Stimulated activated CD4-positive, alpha-beta T cell treated with anti-CD3 and anti-CD28 coated beads, Interleukin-12 subunit alpha, Interleukin-12 subunit beta, amount 100 ng/mL, for 4 hours (primary cell): ENCODE data around the gene ZNRF2.

Source experiments
- DNase-seq: peaks from one replicate; pipeline ENCODE4 v3.0.0-alpha.2; 2020

The ZNRF2 gene

DNA sequence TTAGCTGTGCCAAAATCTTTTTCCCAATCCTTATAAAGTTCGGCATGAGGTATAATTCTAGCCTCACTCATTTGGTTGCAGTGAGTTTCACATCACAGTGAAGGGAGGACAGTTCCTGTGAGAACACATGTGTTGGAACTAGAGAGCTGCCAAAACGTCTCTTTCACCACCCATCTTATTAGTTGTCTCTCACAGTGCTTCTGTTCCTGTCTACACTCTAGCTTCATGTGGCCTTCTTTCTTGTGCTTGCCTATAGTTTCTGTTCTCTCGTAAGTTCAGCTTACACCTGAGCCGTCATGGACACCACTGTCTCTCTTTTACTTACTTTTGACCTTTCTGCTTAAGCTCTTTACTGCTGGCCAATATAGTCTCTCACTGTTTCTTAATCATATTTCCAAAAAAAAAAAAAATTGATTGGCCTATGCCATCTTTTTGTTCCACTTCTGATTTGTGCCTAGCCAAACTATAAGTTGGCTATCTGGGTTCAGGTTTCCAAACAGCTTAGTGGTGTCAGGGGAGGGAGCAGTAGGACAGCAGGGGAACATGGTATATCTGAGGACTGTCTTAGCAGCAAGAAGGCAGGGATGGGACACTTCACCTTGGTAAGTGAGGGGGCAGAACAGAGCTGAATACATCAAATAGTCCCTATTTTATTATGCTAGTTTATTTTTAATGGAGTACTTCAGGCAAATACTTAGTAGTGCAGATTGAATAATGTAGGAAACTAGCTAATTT, 38.0 kb downstream of the ZNRF2 start:
- no peak for DNase-seq

DNA sequence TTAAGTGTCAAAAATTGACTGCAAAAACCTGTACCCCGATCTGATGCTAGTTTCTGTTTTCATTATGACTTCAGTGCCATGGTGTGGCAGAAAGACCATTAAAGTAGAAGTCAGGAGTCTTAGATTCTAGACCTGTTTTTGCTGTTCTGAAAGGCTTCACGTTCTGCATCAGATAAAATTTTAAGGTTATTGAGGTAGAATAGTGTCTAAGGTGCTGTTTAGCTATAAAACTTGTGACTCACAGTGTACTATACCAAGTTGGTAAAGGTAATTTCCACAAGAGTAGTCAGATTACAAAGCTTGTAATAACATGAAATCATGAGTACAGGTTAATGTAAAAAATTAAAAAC, 38.6 kb downstream of the ZNRF2 start:
- no peak for DNase-seq

DNA sequence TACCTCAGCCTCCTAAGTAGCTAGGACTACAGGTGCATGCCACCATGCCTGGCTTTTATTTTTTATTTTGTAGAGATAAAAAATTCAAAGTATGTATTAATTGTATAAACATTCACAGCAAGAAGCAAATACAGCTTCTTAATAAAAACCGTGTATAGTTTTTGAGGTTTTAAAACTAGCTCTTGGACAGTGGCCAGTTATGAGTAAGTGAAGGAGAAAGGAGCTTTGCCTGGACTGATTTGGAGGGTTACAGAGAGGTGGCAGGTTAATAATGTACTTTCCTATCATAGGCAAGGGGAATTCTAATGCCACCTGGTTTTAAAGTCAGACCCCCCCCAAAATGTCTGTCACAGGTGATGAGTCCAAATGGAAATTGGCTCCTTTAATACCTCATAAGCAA, 43.4 kb downstream of the ZNRF2 start:
- DNase-seq: no peak

DNA sequence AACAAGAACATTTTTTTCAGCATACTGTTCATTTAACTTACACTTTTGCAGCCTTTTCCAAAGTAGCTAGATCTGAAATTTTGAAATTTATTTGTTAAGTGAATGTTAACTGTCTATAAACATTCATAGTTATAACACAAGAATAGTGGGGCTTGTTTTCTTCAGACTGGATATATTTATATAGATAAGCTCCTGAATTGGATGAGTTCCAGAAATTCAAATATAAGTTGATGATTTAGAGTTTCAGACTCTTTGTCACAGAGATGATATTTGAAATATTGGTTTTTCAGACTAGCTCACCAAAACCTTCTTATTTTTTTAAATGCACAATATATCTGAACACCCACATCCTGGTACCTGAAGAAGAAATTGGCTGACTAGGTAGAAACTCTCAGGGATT, 44.0 kb downstream of the ZNRF2 start:
- DNase-seq: no peak

DNA sequence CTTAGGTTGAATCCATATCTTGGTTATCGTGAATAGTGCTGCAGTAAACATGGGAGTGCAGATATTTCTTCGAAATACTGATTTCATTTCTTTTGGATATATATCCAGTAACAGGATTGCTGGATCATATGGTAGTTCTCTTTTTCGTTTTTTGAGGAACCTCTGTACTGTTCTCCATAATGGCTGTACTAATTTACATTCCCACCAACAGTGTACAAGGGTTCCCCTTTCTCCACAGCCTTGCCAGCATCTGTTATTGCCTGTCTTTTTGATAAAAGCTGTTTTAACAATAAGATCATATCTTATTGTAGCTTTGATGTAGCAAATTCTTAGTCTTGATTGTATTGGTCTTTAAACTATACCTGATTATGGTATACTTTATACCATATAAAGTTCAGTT, 45.3 kb downstream of the ZNRF2 start:
- no peak for DNase-seq

DNA sequence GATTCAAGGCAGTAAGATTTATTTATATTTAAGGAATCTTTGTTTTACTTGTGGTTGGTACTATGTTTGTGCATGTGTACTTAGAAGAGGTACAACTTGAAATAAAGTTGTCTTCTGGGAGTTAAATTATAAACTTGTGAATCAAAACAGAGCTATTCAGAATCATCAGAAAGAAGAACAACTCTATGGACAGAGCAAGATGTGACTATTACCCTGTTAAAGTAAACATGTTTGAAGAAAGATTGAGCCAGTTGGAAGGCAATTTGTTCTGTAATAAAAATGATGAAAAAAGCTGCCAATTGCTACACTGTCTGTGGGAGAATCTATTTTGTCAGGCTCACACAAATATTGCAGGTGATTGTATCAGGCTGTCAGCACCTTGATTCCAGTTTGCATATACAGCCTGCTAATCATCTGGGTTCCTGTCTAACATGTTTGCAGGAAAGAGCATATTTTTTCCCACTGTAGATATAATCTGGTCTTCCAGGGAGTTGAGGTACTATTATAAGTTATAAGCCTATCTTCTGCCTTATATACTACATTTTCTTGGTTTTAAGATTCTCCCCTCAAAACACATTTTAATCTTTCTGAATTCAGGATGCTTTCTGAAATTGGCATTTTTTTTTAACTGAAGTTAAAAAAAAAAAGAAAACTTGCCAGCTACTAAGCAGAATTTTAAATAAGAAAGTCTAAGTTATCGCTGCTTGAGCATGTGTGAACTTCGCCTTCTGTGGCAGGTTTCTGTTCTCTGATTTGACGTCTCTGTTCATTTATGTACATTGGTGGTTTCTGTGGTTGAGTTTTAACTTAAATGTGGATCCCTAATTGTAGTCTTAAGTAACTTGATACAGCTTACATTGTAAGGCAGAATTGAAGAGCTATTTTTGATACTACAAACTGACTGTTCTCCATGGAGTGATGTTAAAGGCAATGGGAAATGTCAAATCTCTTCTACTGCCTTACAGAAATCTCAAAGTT, 46.0 kb downstream of the ZNRF2 start:
- no peak for DNase-seq

DNA sequence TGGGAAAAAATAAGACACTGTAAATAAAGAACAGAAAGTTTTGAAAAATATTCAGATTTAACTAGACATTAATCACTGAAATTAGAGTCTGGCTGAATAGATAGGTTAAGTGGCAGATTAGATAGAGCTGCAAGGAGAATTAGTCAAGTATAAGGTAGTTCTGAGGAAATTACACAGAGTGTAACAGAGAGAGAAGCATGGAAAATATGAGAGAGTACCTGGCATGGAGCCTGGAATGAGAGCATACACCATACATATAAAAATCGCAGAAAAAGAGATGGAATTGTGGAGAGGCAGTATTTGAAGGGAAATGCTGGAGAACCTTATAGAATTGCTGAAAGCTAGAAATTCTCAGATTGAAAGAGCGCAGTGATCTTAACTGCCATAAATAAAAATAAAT, 46.9 kb downstream of the ZNRF2 start:
- no peak for DNase-seq

DNA sequence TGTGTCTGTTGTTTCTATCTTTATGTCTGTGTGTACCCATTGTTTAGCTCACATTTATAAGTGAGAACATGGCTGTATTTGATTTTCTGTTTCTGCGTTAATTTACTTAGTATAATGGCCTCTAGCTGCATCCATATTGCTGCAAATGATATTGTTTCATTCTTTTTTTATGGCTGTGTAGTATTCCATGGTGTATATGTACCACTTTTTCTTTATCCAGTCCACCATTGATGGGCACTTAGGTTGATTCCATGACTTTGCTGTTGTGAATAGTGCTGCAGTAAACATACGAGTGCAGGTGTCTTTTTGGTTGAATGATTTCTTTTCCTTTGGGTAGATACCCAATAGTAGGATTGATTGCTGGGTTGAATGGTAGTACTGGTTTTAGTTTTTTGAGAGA, 48.2 kb downstream of the ZNRF2 start:
- no peak for DNase-seq

DNA sequence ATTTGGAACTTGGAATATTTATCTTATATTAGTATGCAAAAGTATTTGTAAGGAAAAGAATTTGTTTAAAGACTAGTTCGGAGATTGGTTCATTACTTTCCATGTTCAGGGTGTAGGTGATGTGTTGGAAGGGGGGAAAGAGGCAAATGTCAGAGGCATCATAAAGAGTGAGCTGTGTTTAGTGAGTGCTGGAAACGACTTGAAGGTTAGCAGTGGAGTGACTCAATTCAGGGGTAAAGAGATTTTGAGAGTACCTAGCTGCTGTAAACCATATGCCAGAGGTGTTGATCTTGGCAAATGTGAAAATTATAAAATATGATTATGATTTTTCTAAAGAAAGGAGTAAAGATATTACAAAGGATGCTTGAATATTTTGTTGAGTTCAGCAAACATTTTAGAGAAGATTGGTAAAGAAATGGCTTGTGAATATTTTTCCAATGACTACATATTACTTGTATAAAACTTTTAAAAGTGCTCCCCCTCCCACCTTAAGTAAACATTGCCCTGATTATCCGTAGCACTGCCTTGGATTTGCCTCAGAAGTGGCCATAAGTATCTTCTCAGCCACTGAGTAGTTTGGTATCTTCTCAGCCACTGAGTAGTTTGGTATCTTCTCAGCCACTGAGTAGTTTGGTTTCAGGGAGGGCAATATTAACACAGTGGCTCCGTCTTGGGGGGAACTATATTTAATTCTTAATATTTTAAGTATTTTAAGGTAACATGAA, 51.5 kb downstream of the ZNRF2 start:
- no peak for DNase-seq

DNA sequence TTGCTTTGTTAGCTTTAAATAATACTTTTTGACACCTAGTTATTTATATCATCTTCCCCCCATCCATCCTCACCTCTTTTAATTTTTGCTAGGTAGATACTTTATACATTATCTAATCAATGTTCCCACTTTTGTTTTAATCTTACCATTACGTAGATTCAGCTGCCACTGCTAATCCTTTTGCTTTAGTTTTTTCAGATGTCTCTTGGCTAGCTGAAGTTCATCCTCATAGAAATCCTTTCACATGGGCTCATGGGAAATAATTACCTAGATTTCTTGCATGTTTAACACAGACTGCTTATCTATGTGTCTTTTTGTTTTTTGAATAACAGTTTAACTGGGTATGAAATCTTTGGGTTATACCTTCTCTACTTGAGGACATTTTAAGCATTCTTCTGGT, 60.1 kb downstream of the ZNRF2 start:
- DNase-seq: no peak

DNA sequence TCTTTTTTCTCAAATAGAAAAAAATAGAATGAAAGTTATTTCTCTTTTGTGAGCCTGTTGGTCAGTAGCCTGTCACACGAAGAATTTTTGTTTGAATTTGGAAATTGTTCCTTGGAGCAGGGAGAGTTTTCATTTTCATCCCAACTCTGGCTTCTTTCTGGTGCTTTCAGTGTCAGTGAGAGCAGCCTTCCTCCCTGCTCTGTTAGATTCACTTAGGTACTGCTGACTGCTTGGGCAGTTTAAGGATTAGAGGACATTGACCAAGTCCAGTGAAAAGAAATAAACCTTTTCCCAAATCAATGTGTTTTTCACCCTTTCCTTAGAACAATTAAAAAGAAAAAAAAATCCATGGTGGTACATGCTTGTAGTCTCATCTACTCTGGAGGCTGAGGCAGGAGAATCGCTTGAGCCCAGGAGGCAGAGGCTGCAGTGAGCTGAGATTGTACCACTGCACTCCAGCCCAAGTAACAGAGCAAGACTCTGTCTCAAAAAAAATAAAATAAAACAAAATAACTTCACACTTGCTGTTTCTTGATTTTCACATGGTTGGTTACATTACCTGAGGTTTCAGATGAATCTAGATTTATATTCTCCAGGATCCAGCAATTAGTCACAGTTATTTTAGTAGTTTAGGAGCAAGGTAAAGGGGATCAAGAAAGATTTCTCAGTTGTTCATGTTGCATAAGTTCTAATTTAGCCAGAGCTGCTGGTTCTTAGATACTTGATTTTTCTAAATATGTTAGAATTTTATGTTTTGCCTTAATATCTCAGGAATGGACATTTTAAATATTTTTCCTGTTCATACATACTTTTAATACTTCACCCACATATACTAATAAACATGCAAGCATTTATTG, 63.1 kb downstream of the ZNRF2 start:
- DNase-seq: no peak

DNA sequence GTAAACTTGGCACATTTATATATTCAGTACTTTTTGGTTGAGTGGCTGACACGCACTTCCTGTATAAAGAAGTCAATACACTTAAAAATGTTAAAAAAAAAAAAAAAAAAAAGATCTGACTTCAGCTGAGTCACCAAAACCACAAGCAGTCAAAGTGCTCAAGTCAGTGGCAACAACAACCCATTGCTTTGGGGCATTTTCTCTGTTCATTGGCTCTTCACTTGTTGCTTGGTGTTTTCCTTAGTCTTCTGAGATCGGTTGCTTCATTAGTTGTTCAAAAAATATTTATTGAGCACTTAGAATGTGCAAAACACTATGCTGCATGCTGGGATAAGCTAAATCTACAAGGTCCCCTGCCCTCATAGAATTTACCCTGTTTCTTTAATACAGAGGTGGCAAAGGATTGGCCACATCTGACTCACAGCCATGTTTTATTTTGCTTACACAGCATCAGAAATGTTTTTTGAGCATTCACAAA, 63.7 kb downstream of the ZNRF2 start:
- no peak for DNase-seq

DNA sequence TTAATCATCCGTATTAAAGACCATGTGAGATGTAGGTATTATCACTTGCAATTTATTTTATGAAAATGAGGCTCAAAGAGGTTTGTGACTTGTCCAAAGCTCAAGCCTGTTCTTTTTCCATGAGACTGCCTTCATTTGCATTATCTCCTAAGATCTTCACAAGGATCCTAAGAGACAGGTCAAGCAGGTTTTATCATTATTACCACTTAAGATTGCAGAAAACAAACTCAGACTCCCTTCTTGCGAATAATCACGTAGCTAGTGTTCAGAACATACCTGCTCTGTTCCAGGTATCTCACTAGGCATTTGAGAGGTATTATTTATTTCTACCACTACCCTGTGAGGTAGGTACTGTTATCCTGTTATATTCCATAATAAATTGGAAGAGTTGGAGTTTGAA, 64.8 kb downstream of the ZNRF2 start:
- no peak for DNase-seq

DNA sequence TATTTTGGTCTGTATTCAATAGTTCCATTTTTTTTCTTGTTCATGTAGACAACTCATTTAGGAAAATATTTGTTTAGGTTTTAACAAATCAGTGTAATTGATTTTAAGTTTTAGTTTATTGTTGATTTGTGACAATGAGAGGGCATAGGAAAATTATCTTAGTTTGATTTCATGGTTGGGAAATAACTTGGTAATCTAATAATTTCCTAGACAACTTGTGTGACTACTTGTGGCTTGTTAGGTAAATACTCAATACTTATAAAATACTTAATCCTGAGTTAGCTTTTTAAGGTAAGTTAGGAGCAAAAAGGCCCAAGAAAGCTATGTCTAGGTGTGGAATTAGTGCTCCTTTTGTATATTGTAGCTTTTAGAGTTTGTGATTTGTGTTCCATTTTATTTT, 65.4 kb downstream of the ZNRF2 start:
- no peak for DNase-seq

DNA sequence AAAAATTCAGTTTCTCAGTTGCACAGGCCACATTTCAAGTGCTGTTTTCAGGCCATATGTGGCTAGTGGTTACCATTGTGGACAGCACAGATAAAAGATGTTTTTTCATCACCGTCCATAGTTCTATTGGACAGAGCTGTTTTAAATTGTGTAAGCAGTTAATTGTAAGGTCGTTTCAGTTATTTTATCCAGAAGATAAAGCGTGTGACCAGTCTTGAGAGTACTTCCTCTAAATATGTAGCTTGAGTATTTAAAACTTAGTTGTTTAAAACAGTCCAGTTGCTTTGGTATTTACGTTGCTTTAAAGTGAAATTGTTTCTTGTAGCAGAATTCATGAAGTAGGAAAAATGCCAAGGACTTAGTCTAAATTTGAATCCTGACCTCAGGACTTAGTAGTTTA, 66.9 kb downstream of the ZNRF2 start:
- DNase-seq: no peak

DNA sequence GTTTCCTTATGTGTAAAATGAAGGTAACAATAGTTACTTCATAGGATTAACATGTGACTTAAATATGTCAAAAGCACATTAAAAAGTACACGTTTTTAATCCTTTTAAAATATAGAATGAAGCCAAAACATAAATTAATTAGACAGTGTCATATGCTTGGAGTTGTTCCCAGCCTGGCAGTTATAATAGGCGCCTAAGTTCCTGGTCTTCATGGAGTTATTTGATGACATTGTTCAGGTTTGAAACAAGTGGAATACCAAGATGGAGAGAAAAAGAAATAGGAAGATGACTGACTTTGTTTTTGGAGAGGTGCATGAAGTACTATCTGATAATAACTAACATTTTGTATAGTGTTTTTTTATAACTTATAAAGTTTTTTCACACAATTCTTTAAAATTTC, 67.3 kb downstream of the ZNRF2 start:
- DNase-seq: no peak

DNA sequence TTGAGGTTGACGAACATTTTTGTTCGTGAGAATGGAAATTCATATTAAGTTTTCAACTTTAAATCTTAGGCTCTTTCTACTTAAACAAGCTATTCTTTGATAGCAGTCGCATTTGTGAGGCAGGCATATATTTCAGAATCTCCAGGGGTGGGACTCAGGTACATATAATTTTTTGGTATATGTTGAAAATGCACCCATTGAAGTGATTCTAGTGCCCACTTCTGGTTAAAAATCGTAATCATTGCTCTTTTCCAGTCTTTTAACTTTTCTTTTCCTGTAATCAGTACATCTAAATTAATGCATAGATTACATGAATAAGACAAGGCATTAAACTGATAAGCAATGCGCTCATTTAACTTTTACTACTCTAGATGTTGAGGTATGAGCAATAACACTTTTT, 67.8 kb downstream of the ZNRF2 start:
- DNase-seq: no peak

DNA sequence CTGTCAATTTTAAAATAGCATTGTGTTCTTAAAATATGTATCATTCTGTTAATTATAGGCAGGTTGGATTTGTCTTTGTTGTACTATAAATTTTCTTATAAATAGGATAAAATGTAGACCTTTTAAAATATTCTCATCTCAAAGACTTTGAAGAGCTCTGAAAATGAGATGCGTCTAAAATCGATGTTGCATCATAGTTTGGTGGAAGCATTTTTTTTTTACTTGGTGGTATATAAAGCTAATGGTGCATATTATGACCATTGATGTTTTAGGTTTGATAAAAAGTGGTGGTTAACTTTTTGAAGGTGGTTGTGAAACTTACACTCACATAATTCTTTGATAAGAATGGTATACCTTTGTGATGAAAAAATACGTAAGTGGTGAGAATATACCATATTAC, 69.1 kb downstream of the ZNRF2 start:
- no peak for DNase-seq

DNA sequence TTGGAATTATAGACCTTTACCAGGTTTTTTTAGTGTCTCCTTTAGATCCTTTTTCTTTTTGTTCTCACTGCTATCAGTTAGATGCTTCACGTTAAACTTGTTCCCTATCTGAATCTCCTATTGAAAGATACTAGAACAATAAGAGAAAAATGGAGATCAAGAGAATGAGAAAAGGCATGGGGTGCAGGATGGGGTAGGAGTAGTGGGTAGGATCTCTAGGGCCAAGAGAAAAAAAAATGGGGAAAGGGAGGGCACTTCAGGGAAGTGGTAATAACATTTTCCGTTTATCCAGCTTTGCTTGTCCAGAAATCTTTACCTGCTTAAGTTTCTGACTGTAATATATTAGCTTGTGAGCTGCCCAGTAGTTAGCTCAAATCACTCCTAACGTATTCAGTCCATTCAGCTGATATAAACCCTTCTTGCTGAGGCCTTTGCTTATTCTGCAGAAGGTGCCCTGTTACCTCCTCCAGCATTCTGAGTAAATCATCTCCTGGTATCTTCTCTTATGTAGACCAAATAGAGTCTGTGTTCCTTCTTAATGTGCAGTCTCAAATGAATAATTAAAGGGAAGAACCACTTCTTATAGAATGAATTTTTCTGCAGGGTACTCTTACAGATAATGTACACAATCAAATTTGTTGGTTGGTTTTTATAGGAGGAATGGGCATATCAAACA, 69.7 kb downstream of the ZNRF2 start:
- no peak for DNase-seq

DNA sequence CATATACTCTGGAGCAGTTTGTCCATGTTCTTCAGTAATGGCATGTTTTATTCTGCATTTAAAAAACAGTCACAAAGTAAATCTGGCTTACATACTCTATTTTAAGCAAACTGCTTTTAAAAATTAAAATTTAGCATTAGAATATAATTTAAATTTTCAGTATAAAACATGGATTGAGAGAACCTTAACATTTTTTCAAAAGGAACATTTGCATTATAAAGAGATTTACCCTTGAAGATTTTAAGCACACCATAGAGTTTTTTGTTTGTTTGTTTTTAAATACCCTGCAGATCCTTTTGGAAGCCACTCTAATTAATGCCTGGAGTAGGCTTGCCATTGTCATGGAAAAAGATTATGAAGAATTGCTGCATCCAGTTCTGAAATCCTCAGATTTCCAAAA, 70.4 kb downstream of the ZNRF2 start:
- no peak for DNase-seq

DNA sequence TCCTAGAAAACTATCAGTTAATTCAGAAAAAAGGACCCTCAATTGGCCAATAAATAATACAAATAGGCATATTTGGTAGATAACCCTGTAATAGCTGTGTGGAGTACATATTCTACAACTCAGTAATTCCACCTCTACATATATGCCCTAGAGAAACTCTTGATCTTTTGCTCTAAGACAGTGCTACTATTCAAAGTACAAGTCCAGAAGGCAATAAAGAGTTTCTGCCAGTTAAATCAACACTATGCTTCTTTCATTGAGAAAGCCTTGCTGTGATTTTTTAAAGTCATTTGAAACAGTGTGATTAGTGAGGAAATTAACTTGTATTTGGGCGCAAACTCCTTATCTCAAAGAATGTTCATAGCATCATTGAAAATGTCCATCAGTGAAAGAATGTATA, 75.6 kb downstream of the ZNRF2 start:
- DNase-seq: no peak
